HCT116 (cell line): ENCODE measurements around the gene ELOVL5. TPM values are rescaled to one million over a fixed set of nuclear protein-coding genes. Genes with fewer than 3 reads are reported as not detected.

ENCODE experiments used
- ATAC-seq: fragments of 200-7000 bp; cut with Tn5 transposase; 2 replicates; pipeline ENCODE4 v1.9.1; 2020; ENCODE audit warnings: mild to moderate bottlenecking, moderate library complexity
- BruUV-seq: library from RNA; stranded (reverse); fragments of 400-500 nt; replicated peaks from 2 replicates; lab custom pipeline; 2021; lab: Mats Ljungman, UMichigan
- CTCF ChIA-PET: fragments of 300-600 bp; sonication (Branson Sonifier 250); formaldehyde crosslinking; loops from one replicate; lab custom pipeline; 2021; ENCODE audit warnings: antibody characterized with exemption; lab: Charles Lee
- POLR2A ChIA-PET: fragments of 300-600, 350-600 bp; sonication (Branson Sonifier 250); formaldehyde crosslinking; loops from one replicate; lab custom pipeline; 2021; ENCODE audit warnings: antibody characterized with exemption; lab: Charles Lee
- RAD21 ChIA-PET, 2 experiments: fragments of 300-600 bp; sonication (Branson Sonifier 250); formaldehyde crosslinking; loops; one replicate each; lab custom pipeline; 2023; ENCODE audit warnings: low total read pairs in 2 of 2; ENCODE audit not compliant: uncharacterized antibody in 2 of 2, unreplicated experiment in 2 of 2, low non-redundant PET in 1 of 2; lab: Charles Lee
- DNase-seq: peaks from one replicate; pipeline ENCODE4 v3.0.0-alpha.2; 2010; ENCODE audit warnings: low read depth, low spot score
- H2AFZ ChIP-seq: fragments of 200-600 bp; shearing (Covaris generic), sonication (generic); 2 replicates; pipeline ENCODE4 v1.6.1; 2017; ENCODE audit warnings: low read depth, mixed run types, mixed read lengths, antibody characterized with exemption, low read length; ENCODE audit not compliant: poor library complexity, severe bottlenecking
- H3K27ac ChIP-seq: 2 replicates; pipeline ENCODE4 v1.5.1; 2012; ENCODE audit warnings: low read depth, low read length
- H3K27me3 ChIP-seq: fragments of 200-600 bp; sonication (generic); 2 replicates; pipeline ENCODE4 v1.6.1; 2016; ENCODE audit warnings: mixed run types, low read length, mixed read lengths; ENCODE audit not compliant: insufficient read depth
- H3K36me3 ChIP-seq, 2 experiments: fragments of 200-500 bp in 1 of 2; fragments of 200-600 bp in 1 of 2; sonication (Bioruptor generic) in 1 of 2; sonication (generic) in 1 of 2; 2 replicates each; pipeline versions ENCODE4 v1.5.1 to v1.6.1; 2014 to 2016; ENCODE audit warnings: low read length in 2 of 2, inconsistent platforms in 1 of 2, mixed read lengths in 1 of 2, mixed run types in 1 of 2; ENCODE audit not compliant: insufficient read depth in 2 of 2, control insufficient read depth in 1 of 2
- H3K4me1 ChIP-seq, 2 experiments: fragments of 200-600 bp in 1 of 2; sonication (generic) in 1 of 2; 2 replicates each; pipeline versions ENCODE4 v1.5.1 to v1.6.1; 2012 to 2017; ENCODE audit warnings: low read length in 2 of 2, inconsistent platforms in 1 of 2, mild to moderate bottlenecking in 1 of 2, mixed read lengths in 1 of 2, mixed run types in 1 of 2, moderate library complexity in 1 of 2; ENCODE audit not compliant: insufficient read depth in 2 of 2, control insufficient read depth in 1 of 2
- H3K4me2 ChIP-seq: fragments of 200-600 bp; sonication (generic); 2 replicates; pipeline ENCODE4 v1.6.1; 2017; ENCODE audit warnings: mixed run types, low read length, mixed read lengths
- H3K4me3 ChIP-seq, 2 experiments: fragments of 200-600 bp in 1 of 2; sonication (generic) in 1 of 2; replicated peaks in 1 of 2; 2 replicates each; pipeline ENCODE4 v1.5.1; 2011 to 2016; ENCODE audit warnings: low read length in 2 of 2, control low read depth in 1 of 2, low read depth in 1 of 2, mild to moderate bottlenecking in 1 of 2, mixed read lengths in 1 of 2, mixed run types in 1 of 2
- H3K79me2 ChIP-seq: fragments of 200-600 bp; sonication (generic); 2 replicates; pipeline ENCODE4 v1.6.1; 2017; ENCODE audit warnings: mild to moderate bottlenecking, mixed run types, low read length, moderate library complexity, mixed read lengths; ENCODE audit not compliant: insufficient read depth
- H3K9ac ChIP-seq: fragments of 200-600 bp; sonication (generic); 2 replicates; pipeline ENCODE4 v1.6.1; 2016; ENCODE audit warnings: low read length, mixed read lengths
- H3K9me2 ChIP-seq: fragments of 200-600 bp; sonication (generic), shearing (Covaris generic); 2 replicates; pipeline ENCODE4 v1.6.1; 2017; ENCODE audit warnings: mixed run types, mild to moderate bottlenecking, moderate library complexity; ENCODE audit not compliant: insufficient read depth
- H3K9me3 ChIP-seq, 2 experiments: fragments of 200-500 bp in 1 of 2; fragments of 200-600 bp in 1 of 2; sonication (Bioruptor generic) in 1 of 2; sonication (generic) in 1 of 2; 2 replicates each; pipeline ENCODE4 v1.6.1; 2014 to 2017; ENCODE audit warnings: low read length in 2 of 2, mixed read lengths in 2 of 2, inconsistent platforms in 1 of 2, low read depth in 1 of 2, mild to moderate bottlenecking in 1 of 2, mixed run types in 1 of 2, moderate library complexity in 1 of 2; ENCODE audit not compliant: control insufficient read depth in 1 of 2, insufficient read depth in 1 of 2
- H4K20me1 ChIP-seq: fragments of 200-600 bp; sonication (generic), shearing (Covaris generic); 2 replicates; pipeline ENCODE4 v1.6.1; 2017; ENCODE audit warnings: mixed run types, mild to moderate bottlenecking, moderate library complexity; ENCODE audit not compliant: insufficient read depth
- CEBPB ChIP-seq: IDR thresholded peaks from 2 replicates; pipeline ENCODE4 v1.6.1; 2012; ENCODE audit warnings: low read depth
- ELF1 ChIP-seq: IDR thresholded peaks from 2 replicates; pipeline ENCODE4 v1.6.1; 2012; ENCODE audit warnings: low read depth, borderline replicate concordance
- FOSL1 ChIP-seq: IDR thresholded peaks from 2 replicates; pipeline ENCODE4 v1.6.1; 2012; ENCODE audit warnings: low read depth
- POLR2A ChIP-seq: IDR thresholded peaks from 2 replicates; pipeline ENCODE4 v1.7.0; 2011; ENCODE audit warnings: borderline replicate concordance; ENCODE audit not compliant: insufficient read depth, insufficient read length; ENCODE audit errors: extremely low read depth
- POLR2AphosphoS5 ChIP-seq: IDR thresholded peaks from 2 replicates; pipeline ENCODE4 v1.6.1; 2011; ENCODE audit warnings: mild to moderate bottlenecking, low read depth, low read length, moderate library complexity
- TCF7L2 ChIP-seq: IDR thresholded peaks from 2 replicates; pipeline ENCODE4 v1.7.0; 2011; ENCODE audit warnings: borderline replicate concordance, inconsistent platforms; ENCODE audit not compliant: insufficient read depth, insufficient read length; ENCODE audit errors: extremely low read depth
- ZFX ChIP-seq: fragments of 450-650 bp; IDR thresholded peaks from 2 replicates; pipeline ENCODE4 v1.6.1; 2017
- ZNF274 ChIP-seq: fragments of 200-500 bp; sonication (Bioruptor generic); IDR thresholded peaks from 2 replicates; pipeline ENCODE4 v1.6.1; 2014; ENCODE audit warnings: mild to moderate bottlenecking, low read depth, low read length, inconsistent platforms
- intact Hi-C: fragments of 100-400 bp; cut with micrococcal nuclease; formaldehyde crosslinking; loops from 2 replicates; pipeline ENCODE4 v1.10.0; 2022
- total RNA-seq: library from RNA; stranded (reverse); gene quantifications from one replicate; pipeline ENCODE4 v1.2.1, GENCODE V29; 2021; ENCODE audit not compliant: unreplicated experiment
- TF ChIP-seq, protein P1 (sequence below): IDR thresholded peaks from 2 replicates; pipeline ENCODE4 v1.6.1; 2012
- TF ChIP-seq, protein P2 (sequence below), 3 experiments: fragments of 200-600 bp in 1 of 3; sonication (generic) in 1 of 3; IDR thresholded peaks in 2 of 3; conservative IDR thresholded peaks in 1 of 3; 2 replicates each; pipeline ENCODE4 v1.5.1; 2012 to 2017; ENCODE audit warnings: low read depth in 2 of 3, low read length in 2 of 3, antibody characterized with exemption in 1 of 3, borderline replicate concordance in 1 of 3, control low read depth in 1 of 3, mild to moderate bottlenecking in 1 of 3, mixed read lengths in 1 of 3, mixed run types in 1 of 3, moderate library complexity in 1 of 3; ENCODE audit not compliant: insufficient read depth in 1 of 3

ELOVL5 gene
- total RNA-seq, 1 experiment from 2014 or later: 85.3 TPM

DNA sequence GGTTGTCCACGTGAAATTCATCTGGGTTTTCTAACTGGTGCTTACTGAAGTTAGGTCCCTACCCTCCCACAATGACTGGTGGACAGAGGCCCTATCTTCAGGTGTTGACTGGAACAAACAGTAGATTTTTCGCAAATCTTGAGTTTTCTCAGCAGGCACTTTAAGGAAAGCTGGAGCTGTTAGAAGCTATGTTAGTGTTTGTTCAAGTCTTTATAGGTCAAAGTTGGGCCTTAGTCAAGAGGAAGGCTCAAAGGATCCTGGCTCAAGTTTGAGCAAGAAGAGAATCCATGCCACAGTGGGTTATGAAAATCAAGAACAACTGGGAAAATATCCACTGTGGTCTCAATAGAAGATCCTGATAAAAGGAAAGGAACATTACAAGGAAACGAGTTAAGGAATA is 48.5 kb upstream of the ELOVL5 start:
- Histone ChIP-seq H3K27ac (no peak overlapping the region), H3K4me2 (no peak overlapping the region), H3K9ac (no peak overlapping the region), H3K4me1 (no peaks in the 10 kb centered on the region), H3K27me3 (no peaks in the 10 kb centered on the region), H2AFZ (no peak overlapping the region), H4K20me1 (no peaks in the 10 kb centered on the region), H3K79me2 (no peaks in the 10 kb centered on the region), H3K36me3 (no peaks in the 10 kb centered on the region), H3K9me2 (no peaks in the 10 kb centered on the region), H3K9me3 (no peaks in the 10 kb centered on the region), H3K4me3 (no peak overlapping the region)
- TF ChIP-seq FOSL1 (no peak), POLR2AphosphoS5 (no peak), POLR2A (no peak), CEBPB (no peak), ELF1 (no peak), TCF7L2 (no peak), ZFX (no peak), ZNF274 (no peak)
- TF ChIP-seq, protein P1, sequence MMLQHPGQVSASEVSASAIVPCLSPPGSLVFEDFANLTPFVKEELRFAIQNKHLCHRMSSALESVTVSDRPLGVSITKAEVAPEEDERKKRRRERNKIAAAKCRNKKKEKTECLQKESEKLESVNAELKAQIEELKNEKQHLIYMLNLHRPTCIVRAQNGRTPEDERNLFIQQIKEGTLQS: no peak
- TF ChIP-seq, protein P2, sequence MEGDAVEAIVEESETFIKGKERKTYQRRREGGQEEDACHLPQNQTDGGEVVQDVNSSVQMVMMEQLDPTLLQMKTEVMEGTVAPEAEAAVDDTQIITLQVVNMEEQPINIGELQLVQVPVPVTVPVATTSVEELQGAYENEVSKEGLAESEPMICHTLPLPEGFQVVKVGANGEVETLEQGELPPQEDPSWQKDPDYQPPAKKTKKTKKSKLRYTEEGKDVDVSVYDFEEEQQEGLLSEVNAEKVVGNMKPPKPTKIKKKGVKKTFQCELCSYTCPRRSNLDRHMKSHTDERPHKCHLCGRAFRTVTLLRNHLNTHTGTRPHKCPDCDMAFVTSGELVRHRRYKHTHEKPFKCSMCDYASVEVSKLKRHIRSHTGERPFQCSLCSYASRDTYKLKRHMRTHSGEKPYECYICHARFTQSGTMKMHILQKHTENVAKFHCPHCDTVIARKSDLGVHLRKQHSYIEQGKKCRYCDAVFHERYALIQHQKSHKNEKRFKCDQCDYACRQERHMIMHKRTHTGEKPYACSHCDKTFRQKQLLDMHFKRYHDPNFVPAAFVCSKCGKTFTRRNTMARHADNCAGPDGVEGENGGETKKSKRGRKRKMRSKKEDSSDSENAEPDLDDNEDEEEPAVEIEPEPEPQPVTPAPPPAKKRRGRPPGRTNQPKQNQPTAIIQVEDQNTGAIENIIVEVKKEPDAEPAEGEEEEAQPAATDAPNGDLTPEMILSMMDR (IDR thresholded peaks at IDR 0.05 in 2 of 3, conservative IDR thresholded peaks at IDR 0.05 in 1 of 3; ENCODE audit: borderline replicate concordance in 1 of 3, insufficient read depth in 1 of 3, low read depth in 2 of 3, low read length in 2 of 3): no peak
- ATAC-seq (no peak), DNase-seq (no peak)
- POLR2A ChIA-PET: no interaction called here
- no TSS peak for BruUV-seq
- CTCF ChIA-PET: no interaction called here
- RAD21 ChIA-PET: no interaction called here
- intact Hi-C loops: no loop called here
